HEK293T (cell line): ENCODE results near the gene ADCY2.

Source experiments
- BHLHE40 ChIP-seq: fragments of 450-650 bp; IDR thresholded peaks from 2 replicates; pipeline ENCODE4 v1.6.1; 2016; ENCODE audit warnings: mild to moderate bottlenecking, moderate library complexity, borderline replicate concordance
- CTBP1 ChIP-seq: fragments of 450-650 bp; IDR thresholded peaks from 2 replicates; pipeline ENCODE4 v1.6.1; 2016; ENCODE audit warnings: borderline replicate concordance
- ELF4 ChIP-seq: fragments of 450-650 bp; IDR thresholded peaks from 2 replicates; pipeline ENCODE4 v1.6.1; 2017; ENCODE audit warnings: antibody characterized with exemption
- FOXA1 ChIP-seq: fragments of 450-650 bp; IDR thresholded peaks from 2 replicates; pipeline ENCODE4 v1.6.1; 2016; ENCODE audit warnings: mild to moderate bottlenecking
- FOXK2 ChIP-seq: fragments of 450-650 bp; IDR thresholded peaks from 2 replicates; pipeline ENCODE4 v1.6.1; 2016; ENCODE audit warnings: mild to moderate bottlenecking
- FOXM1 ChIP-seq: fragments of 450-650 bp; IDR thresholded peaks from 2 replicates; pipeline ENCODE4 v1.6.1; 2017; ENCODE audit warnings: mild to moderate bottlenecking, borderline replicate concordance
- L3MBTL2 ChIP-seq: fragments of 450-650 bp; conservative IDR thresholded peaks from 2 replicates; pipeline ENCODE4 v1.6.1; 2016; ENCODE audit warnings: mild to moderate bottlenecking
- SP1 ChIP-seq: fragments of 450-650 bp; IDR thresholded peaks from 2 replicates; pipeline ENCODE4 v1.6.1; 2017
- SUZ12 ChIP-seq: fragments of 450-650 bp; IDR thresholded peaks from 2 replicates; pipeline ENCODE4 v1.6.1; 2016; ENCODE audit warnings: mild to moderate bottlenecking
- TARDBP ChIP-seq: fragments of 450-650 bp; IDR thresholded peaks from 2 replicates; pipeline ENCODE4 v1.6.1; 2016
- TF ChIP-seq, protein P1 (sequence below): fragments of 450-650 bp; IDR thresholded peaks from 2 replicates; pipeline ENCODE4 v1.6.1; 2016

- TF ChIP-seq BHLHE40 (no peak), FOXM1 (no peak), SUZ12 (no peak), ELF4 (no peak), CTBP1 (no peak), FOXK2 (no peak), SP1 (no peak), TARDBP (no peak), FOXA1 (no peak), L3MBTL2 (no peak)
- TF ChIP-seq, protein P1, sequence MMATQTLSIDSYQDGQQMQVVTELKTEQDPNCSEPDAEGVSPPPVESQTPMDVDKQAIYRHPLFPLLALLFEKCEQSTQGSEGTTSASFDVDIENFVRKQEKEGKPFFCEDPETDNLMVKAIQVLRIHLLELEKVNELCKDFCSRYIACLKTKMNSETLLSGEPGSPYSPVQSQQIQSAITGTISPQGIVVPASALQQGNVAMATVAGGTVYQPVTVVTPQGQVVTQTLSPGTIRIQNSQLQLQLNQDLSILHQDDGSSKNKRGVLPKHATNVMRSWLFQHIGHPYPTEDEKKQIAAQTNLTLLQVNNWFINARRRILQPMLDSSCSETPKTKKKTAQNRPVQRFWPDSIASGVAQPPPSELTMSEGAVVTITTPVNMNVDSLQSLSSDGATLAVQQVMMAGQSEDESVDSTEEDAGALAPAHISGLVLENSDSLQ: no peak
These were observed 357.2 kb downstream of the ADCY2 start for GRCh38 chr5:7753181-7753580.
